Testis (tissue), 2 donors: ENCODE data around the gene SFMBT1.

Experiments
- CTCF ChIP-seq, 3 experiments: fragments of 450-650 bp in 2 of 3; fragments of 200-600 bp in 1 of 3; sonication (generic) in 1 of 3; IDR thresholded peaks; one replicate each; pipeline ENCODE4 v1.5.1; 2016 to 2019; ENCODE audit warnings: antibody characterized with exemption in 3 of 3, mild to moderate bottlenecking in 2 of 3, moderate library complexity in 1 of 3
- POLR2A ChIP-seq: fragments of 450-650 bp; IDR thresholded peaks from one replicate; pipeline ENCODE4 v1.6.1; 2017; ENCODE audit warnings: antibody characterized with exemption, mild to moderate bottlenecking, moderate library complexity

GRCh38 chr3:53032609-53033008 lies 13.3 kb downstream of the SFMBT1 start:
- TF ChIP-seq CTCF (IDR thresholded peaks at IDR 0.05), result no peak
- TF ChIP-seq POLR2A, result no peak
